Upper lobe of left lung (tissue), 6 donors: ENCODE data around the gene HNRNPL. TPM values are rescaled to one million over a fixed set of nuclear protein-coding genes. Genes with fewer than 3 reads are reported as not detected.
A peak's percentile ranks its signal among the peaks of the same experiment; 100 is the strongest.

Source experiments
- ATAC-seq, 2 donors: fragments of 200-7000 bp; cut with Tn5 transposase; one replicate each; pipeline ENCODE4 v1.9.1; 2022; ENCODE audit warnings: mild to moderate bottlenecking in 2 of 2, moderate library complexity in 2 of 2; ENCODE audit not compliant: low FRiP score in 2 of 2
- DNase-seq, 2 donors: peaks; one replicate each; pipeline ENCODE4 v3.0.0-alpha.2; 2019 to 2020
- H3K27ac ChIP-seq, 4 donors: fragments of 200-600 bp; sonication (generic); one replicate each; pipeline ENCODE4 v1.5.1; 2016 to 2019
- H3K27me3 ChIP-seq, 4 donors: fragments of 200-600 bp; sonication (generic); one replicate each; pipeline ENCODE4 v1.5.1; 2017 to 2019
- H3K36me3 ChIP-seq, 4 donors: fragments of 200-600 bp; sonication (generic); one replicate each; pipeline ENCODE4 v1.5.1; 2016 to 2019
- H3K4me1 ChIP-seq, 4 donors: fragments of 200-600 bp; sonication (generic); one replicate each; pipeline ENCODE4 v1.5.1; 2018 to 2019
- H3K4me3 ChIP-seq, 4 donors: fragments of 200-600 bp; sonication (generic); one replicate each; pipeline ENCODE4 v1.5.1; 2017 to 2019; ENCODE audit warnings: mild to moderate bottlenecking in 2 of 4, moderate library complexity in 1 of 4
- H3K9me3 ChIP-seq, 4 donors: fragments of 200-600 bp; sonication (generic); one replicate each; pipeline ENCODE4 v1.5.1; 2018 to 2019
- EP300 ChIP-seq, 4 donors: sonication (generic); formaldehyde crosslinking; IDR thresholded peaks; one replicate each; pipeline ENCODE4 v1.5.1; 2017; ENCODE audit warnings: antibody characterized with exemption in 4 of 4, control low read depth in 2 of 4
- POLR2A ChIP-seq, 4 donors: fragments of 450-650 bp; IDR thresholded peaks; one replicate each; pipeline ENCODE4 v1.5.1; 2016 to 2017; ENCODE audit warnings: antibody characterized with exemption in 4 of 4, mild to moderate bottlenecking in 2 of 4
- POLR2AphosphoS5 ChIP-seq, 2 donors: sonication (generic); formaldehyde crosslinking; IDR thresholded peaks; one replicate each; pipeline ENCODE4 v1.5.1; 2017; ENCODE audit warnings: antibody characterized with exemption in 2 of 2
- WGBS, 2 donors: methylation state at CpG; one replicate each; pipeline ENCODE4 v1.1.5; 2017 to 2018; 5-methylcytosine and 5-hydroxymethylcytosine counted together
- total RNA-seq, 6 donors: library from RNA; depleted of rRNA in 4 of 6; stranded (reverse); fragments of >200 nt in 4 of 6; gene quantifications; one replicate each; pipeline versions ENCODE4 v1.1.0 to v1.2.1, GENCODE V29; 2016 to 2021
- TF ChIP-seq, protein P1 (sequence below), 6 experiments: fragments of 450-650 bp in 4 of 6; fragments of 200-600 bp in 2 of 6; sonication (generic) in 2 of 6; IDR thresholded peaks; one replicate each; pipeline ENCODE4 v1.5.1; 2016 to 2019; ENCODE audit warnings: antibody characterized with exemption in 6 of 6
- donor health status: DM: no; HTN: no; CAD: no; lungs with moderate emphysema.
- donor health status: DM: no; HTN: yes; CAD: no; lungs with severe emphysema.

The HNRNPL gene
- total RNA-seq, 6 donors from 2014 or later, result 156 to 274 (median 178) TPM

DNA sequence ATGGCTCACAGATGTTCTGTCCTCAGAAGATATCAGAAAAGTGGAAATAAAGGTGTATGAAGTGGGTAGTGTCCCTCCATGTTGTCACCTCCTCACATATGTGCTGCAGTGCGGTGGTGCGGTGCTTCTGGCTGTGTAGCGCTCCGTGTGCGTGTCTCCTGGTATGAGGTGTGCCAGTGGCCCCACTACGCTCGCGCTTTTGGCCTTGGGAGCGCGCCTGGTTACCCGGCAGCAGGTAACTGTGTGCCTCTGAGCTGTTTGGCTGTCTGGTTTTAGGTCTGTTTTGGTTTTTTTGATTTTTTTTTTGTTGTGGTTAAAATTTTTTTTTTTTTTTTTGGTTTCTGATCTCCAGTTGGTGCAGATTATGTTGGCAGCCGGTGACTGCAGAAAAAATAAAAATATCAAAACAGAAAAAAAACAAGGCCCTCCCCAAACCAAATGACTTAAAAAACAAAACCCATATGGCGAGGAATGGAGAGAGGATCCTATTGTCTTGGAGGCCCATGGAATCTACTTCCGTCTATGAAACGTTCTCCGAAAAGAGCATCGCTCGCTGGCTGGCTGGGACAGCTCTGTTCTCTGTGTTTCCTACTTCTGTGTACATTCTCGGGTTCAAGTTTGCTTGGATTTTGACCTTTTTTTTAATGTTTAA lies 7.9 kb downstream of the HNRNPL start:
- TF ChIP-seq POLR2A (IDR thresholded peaks at IDR 0.05), result peak in 1 of 4 donors; percentile 15
- no peak for TF ChIP-seq EP300 (IDR thresholded peaks at IDR 0.05)
- Histone ChIP-seq H3K27ac (peak overlapping the region in 3 of 4 donors; percentile 7 to 42 (median 39)), H3K4me3 (no peak overlapping the region), H3K9me3 (no peaks in the 10 kb centered on the region), H3K27me3 (no peaks in the 10 kb centered on the region), H3K36me3 (peaks cover 97 to 100% (median 100%) of the 10 kb centered on the region in 4 donors), H3K4me1 (peaks cover 9 to 49% (median 17%) of the 10 kb centered on the region in 4 donors)
- ATAC-seq (no peak), DNase-seq (no peak)
- WGBS, 2 donors, result 85 to 92% methylated on average over 19 of the region's 19 CpGs

DNA sequence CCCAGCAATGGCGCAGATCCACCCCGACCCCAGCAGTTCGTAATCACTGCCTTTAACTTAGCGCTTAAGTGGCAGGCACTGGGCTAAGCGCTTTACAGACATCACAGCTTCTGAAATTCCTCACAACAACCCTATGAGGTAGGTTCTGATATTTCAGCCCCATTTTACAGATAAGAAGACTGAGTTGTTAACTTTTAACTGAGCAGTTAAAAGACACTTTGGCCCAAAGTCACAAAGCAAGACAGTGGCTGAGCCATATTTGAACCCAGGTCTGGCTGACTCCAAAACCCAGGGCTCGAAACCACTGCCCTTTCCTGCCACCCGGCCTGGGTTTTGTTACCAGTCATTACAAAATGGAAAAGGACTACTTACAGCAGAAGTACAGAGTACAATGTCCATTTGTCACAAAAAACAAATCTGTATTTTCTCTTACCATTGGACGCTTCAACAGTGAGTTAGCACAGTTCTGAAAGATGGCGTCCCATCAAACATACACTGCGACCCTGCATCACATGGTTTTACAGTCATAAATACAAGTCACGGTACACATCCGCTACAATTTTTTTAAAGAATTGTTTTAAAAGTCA lies 8.5 kb downstream of the HNRNPL start:
- 89 to 96% methylated on average over 12 of the region's 12 CpGs for WGBS, 2 donors
- Histone ChIP-seq H3K27ac (peak overlapping the region in 2 of 4 donors; percentile 7 to 42), H3K27me3 (no peaks in the 10 kb centered on the region), H3K36me3 (peaks cover 95 to 100% (median 98%) of the 10 kb centered on the region in 4 donors), H3K4me1 (peaks cover 9 to 46% (median 16%) of the 10 kb centered on the region in 4 donors), H3K9me3 (no peaks in the 10 kb centered on the region), H3K4me3 (no peak overlapping the region)
- TF ChIP-seq POLR2A (IDR thresholded peaks at IDR 0.05) (no peak), EP300 (IDR thresholded peaks at IDR 0.05) (no peak), POLR2AphosphoS5 (IDR thresholded peaks at IDR 0.05) (no peak)
- TF ChIP-seq, protein P1, sequence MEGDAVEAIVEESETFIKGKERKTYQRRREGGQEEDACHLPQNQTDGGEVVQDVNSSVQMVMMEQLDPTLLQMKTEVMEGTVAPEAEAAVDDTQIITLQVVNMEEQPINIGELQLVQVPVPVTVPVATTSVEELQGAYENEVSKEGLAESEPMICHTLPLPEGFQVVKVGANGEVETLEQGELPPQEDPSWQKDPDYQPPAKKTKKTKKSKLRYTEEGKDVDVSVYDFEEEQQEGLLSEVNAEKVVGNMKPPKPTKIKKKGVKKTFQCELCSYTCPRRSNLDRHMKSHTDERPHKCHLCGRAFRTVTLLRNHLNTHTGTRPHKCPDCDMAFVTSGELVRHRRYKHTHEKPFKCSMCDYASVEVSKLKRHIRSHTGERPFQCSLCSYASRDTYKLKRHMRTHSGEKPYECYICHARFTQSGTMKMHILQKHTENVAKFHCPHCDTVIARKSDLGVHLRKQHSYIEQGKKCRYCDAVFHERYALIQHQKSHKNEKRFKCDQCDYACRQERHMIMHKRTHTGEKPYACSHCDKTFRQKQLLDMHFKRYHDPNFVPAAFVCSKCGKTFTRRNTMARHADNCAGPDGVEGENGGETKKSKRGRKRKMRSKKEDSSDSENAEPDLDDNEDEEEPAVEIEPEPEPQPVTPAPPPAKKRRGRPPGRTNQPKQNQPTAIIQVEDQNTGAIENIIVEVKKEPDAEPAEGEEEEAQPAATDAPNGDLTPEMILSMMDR (IDR thresholded peaks at IDR 0.05), result no peak
- ATAC-seq (no peak), DNase-seq (no peak)

- Histone ChIP-seq H3K4me1 (peaks cover 9 to 45% (median 17%) of the 10 kb centered on the region in 4 donors), H3K27ac (peak overlapping the region in 3 of 4 donors; percentile 7 to 42 (median 21)), H3K36me3 (peaks cover 93 to 100% (median 98%) of the 10 kb centered on the region in 4 donors), H3K4me3 (no peak overlapping the region), H3K9me3 (no peaks in the 10 kb centered on the region), H3K27me3 (no peaks in the 10 kb centered on the region)
- DNase-seq, result no peak
- 75 to 100% methylated on average over 1 to 2 of the region's 5 CpGs for WGBS, 2 donors
- no peak for TF ChIP-seq EP300 (IDR thresholded peaks at IDR 0.05)
- TF ChIP-seq POLR2AphosphoS5 (IDR thresholded peaks at IDR 0.05), result no peak
- TF ChIP-seq POLR2A (IDR thresholded peaks at IDR 0.05), result no peak
- ATAC-seq, result no peak
Observed at GRCh38 chr19:38840583-38840968, 9.2 kb downstream of the HNRNPL start.

DNA sequence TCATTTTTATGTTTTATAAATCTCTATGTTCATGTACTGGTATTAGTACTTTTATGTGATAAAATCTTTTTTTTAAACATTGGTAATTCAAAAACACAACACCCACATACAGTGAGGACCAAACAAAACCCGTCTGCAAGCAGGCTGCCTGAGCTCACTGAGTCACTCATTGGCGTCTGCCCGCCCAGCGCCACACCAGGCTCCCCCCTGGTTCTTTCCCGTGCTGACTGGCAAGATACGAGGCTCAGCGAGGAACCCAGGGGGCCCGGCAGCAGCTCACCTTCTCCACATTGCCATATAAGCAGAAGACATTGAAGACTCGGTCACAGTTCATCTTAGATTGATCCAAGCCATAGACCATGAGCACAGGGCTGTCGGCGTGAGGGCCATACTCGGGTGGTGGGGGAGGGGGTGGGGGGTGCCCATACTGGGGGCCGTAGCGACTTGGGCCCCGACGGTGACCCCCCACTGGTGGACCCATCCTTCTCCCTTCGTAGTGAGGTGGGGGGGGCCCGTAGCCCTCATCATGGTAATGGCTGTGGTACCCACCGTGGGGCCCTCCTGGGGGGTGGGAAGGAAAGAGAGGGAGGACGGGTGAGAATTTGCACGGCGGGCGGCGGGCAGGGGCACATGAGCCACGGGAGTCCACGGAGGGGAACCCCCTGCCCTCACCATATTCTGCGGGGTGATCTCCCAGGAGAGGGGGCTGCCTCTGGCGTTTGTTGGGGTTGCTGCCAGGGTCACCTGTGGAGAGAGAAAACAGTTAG lies 9.8 kb downstream of the HNRNPL start:
- DNase-seq, result no peak
- Histone ChIP-seq H3K27ac (peak overlapping the region in 1 of 4 donors; percentile 21), H3K4me3 (no peak overlapping the region), H3K4me1 (peaks cover 9 to 50% (median 17%) of the 10 kb centered on the region in 4 donors), H3K9me3 (no peaks in the 10 kb centered on the region), H3K36me3 (peaks cover 87 to 99% (median 94%) of the 10 kb centered on the region in 4 donors), H3K27me3 (no peaks in the 10 kb centered on the region)
- no peak for ATAC-seq
- 87 to 89% methylated on average over 24 to 27 of the region's 28 CpGs for whole genome bisulfite sequencing, 2 donors
- no peak for TF ChIP-seq EP300 (IDR thresholded peaks at IDR 0.05)

DNA sequence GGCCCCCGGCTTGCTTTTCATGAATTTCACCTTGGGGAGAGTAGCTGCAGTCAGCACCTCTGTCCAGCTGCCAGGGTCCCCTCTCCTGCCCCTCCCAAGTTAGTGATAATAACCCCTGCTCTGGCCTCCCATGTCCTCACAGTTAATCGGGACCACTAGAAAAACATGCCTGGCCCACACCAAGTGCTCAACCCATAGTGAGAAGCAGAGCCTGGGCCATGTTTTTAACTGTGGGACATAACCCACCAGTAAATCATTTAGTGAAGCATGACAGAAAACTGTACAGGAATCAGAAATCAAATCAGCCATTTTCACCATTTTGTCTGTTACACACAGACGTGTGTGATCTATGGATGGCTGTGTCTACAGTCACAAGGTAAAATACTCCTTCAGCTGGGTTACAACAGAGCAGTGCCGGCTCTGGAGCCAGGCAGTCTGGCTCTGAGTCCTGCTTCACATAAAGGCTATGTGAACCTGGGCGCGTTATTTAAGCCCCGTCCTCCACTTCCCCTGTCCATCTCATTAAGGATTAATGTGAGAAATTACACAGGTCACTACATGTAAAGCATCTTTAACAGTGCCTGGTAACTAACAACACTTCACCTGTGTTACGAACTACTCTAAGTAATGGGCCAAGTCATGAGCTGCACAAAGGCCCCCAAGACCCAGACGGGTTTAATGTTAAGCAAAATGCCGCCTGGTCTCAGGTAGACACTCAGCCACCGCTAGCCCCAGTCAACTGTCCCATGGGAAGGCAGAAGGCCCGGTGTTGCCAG lies 10.6 kb downstream of the HNRNPL start:
- Histone ChIP-seq H3K4me1 (peaks cover 9 to 52% (median 17%) of the 10 kb centered on the region in 4 donors), H3K36me3 (peaks cover 79 to 91% (median 86%) of the 10 kb centered on the region in 4 donors), H3K9me3 (no peaks in the 10 kb centered on the region), H3K27me3 (no peaks in the 10 kb centered on the region), H3K4me3 (no peak overlapping the region), H3K27ac (peak overlapping the region in 3 of 4 donors; percentile 22 to 52 (median 27))
- ATAC-seq, result no peak
- DNase-seq, result no peak
- no peak for TF ChIP-seq EP300 (IDR thresholded peaks at IDR 0.05)
- TF ChIP-seq POLR2A (IDR thresholded peaks at IDR 0.05), result no peak
- TF ChIP-seq, protein P1 (IDR thresholded peaks at IDR 0.05), result no peak
- no peak for TF ChIP-seq POLR2AphosphoS5 (IDR thresholded peaks at IDR 0.05)
- 85% methylated on average over 11 to 12 of the region's 12 CpGs for whole genome bisulfite sequencing, 2 donors
